Measurements from ENCODE around the gene RCAN2. TPM values are rescaled to one million over a fixed set of nuclear protein-coding genes. Genes with fewer than 3 reads are reported as not detected.
A peak's percentile ranks its signal among the peaks of the same experiment; 100 is the strongest.

RCAN2 gene
- total and polyA plus RNA-seq, 11 donors: 86.4 to 331 (median 311) TPM

DNA sequence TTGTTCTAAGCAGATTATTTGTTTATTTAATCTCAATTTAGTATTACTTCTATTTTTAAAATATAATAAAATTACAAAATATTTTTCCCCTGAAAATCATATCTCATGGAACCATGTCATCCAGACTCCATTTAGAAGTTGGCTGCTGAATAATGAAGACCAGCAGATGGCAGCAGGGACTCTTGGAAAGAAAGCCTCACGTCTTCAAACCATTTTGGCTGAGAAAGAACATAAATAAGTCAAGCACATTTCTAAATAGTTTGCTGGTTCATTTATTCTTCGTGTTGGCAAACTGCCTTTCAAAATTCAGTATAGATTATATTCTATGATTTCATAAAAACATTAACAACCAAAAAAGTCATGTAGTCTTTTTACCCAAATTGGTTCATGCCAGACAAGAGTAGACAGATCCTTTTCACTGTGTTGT, 71.7 kb downstream of the RCAN2 start:
- DNase-seq (peak in 4 of 5 donors; percentile 41 to 65 (median 54)), ATAC-seq (peak in 2 of 4 donors; percentile 55 to 58)
- Histone ChIP-seq H3K4me1 (peaks cover 0 to 37% (median 14%) of the 10 kb centered on the region in 12 donors), H3K9me3 (no peaks in the 10 kb centered on the region), H3K27me3 (no peaks in the 10 kb centered on the region), H3K4me3 (no peak overlapping the region), H3K36me3 (no peaks in the 10 kb centered on the region), H3K27ac (peak overlapping the region in 5 of 12 donors; percentile 11 to 61 (median 21))
- no peak for TF ChIP-seq POLR2A (IDR thresholded peaks at IDR 0.05)
- TF ChIP-seq, protein P1, sequence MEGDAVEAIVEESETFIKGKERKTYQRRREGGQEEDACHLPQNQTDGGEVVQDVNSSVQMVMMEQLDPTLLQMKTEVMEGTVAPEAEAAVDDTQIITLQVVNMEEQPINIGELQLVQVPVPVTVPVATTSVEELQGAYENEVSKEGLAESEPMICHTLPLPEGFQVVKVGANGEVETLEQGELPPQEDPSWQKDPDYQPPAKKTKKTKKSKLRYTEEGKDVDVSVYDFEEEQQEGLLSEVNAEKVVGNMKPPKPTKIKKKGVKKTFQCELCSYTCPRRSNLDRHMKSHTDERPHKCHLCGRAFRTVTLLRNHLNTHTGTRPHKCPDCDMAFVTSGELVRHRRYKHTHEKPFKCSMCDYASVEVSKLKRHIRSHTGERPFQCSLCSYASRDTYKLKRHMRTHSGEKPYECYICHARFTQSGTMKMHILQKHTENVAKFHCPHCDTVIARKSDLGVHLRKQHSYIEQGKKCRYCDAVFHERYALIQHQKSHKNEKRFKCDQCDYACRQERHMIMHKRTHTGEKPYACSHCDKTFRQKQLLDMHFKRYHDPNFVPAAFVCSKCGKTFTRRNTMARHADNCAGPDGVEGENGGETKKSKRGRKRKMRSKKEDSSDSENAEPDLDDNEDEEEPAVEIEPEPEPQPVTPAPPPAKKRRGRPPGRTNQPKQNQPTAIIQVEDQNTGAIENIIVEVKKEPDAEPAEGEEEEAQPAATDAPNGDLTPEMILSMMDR (IDR thresholded peaks at IDR 0.05): peak; percentile 64 to 89 (median 80)
- 1 to 3% (median 2%) methylated on average over 2 of the region's 2 CpGs for WGBS, 4 donors
- intact Hi-C loops (cut with DNase I): loop anchor here (2.0 to 10.0 kb wide), 15 partner anchors 71 to 633 kb away; partner anchors contain the start of genes RCAN2 (in 9 of the 10) and ADGRF1 (in 1 of the 10)

DNA sequence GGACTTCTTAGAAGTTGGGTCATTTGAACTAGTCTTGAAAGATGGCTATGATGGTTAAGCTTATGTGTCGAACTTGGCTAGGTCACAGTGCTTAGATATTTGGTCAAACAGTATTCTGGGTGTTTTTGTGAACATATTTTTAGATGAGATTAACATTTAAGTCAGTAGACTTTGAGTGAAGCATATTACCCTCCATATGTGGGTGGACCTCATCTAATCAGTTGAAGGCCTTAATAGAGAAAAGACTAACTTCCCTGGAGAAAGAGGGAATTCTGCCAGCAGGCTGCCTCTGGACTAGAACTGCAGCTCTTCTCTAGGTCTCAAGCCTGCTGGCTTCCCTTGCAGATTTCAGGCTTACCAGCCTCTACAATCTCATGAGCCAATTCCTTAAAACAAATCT, 76.9 kb downstream of the RCAN2 start:
- Histone ChIP-seq H3K4me3 (no peak overlapping the region), H3K4me1 (peaks cover 0 to 49% (median 21%) of the 10 kb centered on the region in 12 donors), H3K27me3 (no peaks in the 10 kb centered on the region), H3K27ac (no peak overlapping the region), H3K9me3 (no peaks in the 10 kb centered on the region), H3K36me3 (no peaks in the 10 kb centered on the region)
- ATAC-seq: no peak
- no peak for TF ChIP-seq POLR2A (IDR thresholded peaks at IDR 0.05)
- TF ChIP-seq, protein P1 (IDR thresholded peaks at IDR 0.05): no peak
- 0 to 100% (median 75%) methylated on average over 1 of the region's 1 CpG for WGBS, 4 donors
- no peak for DNase-seq
- intact Hi-C loops (cut with DNase I): loop anchor here (5.0 to 10.0 kb wide), 13 partner anchors 192 to 630 kb away; partner anchors contain the start of gene ADGRF1 (in 1 of the 10)

DNA sequence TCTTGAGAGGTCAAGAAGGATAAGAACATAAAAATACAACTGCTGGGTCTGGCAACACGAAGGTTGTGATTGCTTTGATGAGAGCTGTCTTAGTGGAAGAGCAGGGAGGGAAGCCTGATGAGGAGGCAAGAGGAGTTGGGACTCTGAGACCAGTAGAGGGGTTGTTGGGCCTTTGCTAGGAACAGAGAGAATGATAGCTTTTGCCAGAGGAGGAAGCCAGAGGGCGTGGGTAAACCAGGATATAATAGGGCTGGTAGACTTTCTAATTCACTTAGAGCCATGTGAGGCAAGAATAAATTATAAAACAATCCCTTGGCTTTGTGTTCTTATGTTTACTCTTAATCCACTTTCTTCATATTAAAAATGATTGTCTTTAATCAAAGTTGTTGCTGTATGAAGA, 78.6 kb downstream of the RCAN2 start:
- intact Hi-C loops (cut with DNase I): loop anchor here (5.0 to 10.0 kb wide), 13 partner anchors 190 to 632 kb away; partner anchors contain the start of gene ADGRF1 (in 1 of the 10)
- H3K4me1 ChIP-seq: peaks cover 0 to 65% (median 32%) of the 10 kb centered on the region in 12 donors
- no peaks in the 10 kb centered on the region for H3K27me3 ChIP-seq
- no peaks in the 10 kb centered on the region for H3K9me3 ChIP-seq
- whole genome bisulfite sequencing, 4 donors: 45 to 56% (median 52%) methylated on average over 2 of the region's 2 CpGs
- peak overlapping the region in 5 of 12 donors; percentile 35 to 63 (median 45) for H3K27ac ChIP-seq
- H3K36me3 ChIP-seq: no peaks in the 10 kb centered on the region
- no peak for DNase-seq
- TF ChIP-seq, protein P1 (IDR thresholded peaks at IDR 0.05): peak in 1 of 12 donors; percentile 9
- no peak for TF ChIP-seq POLR2A (IDR thresholded peaks at IDR 0.05)
- ATAC-seq: peak in 2 of 4 donors; percentile 21 to 28
- no peak overlapping the region for H3K4me3 ChIP-seq

DNA sequence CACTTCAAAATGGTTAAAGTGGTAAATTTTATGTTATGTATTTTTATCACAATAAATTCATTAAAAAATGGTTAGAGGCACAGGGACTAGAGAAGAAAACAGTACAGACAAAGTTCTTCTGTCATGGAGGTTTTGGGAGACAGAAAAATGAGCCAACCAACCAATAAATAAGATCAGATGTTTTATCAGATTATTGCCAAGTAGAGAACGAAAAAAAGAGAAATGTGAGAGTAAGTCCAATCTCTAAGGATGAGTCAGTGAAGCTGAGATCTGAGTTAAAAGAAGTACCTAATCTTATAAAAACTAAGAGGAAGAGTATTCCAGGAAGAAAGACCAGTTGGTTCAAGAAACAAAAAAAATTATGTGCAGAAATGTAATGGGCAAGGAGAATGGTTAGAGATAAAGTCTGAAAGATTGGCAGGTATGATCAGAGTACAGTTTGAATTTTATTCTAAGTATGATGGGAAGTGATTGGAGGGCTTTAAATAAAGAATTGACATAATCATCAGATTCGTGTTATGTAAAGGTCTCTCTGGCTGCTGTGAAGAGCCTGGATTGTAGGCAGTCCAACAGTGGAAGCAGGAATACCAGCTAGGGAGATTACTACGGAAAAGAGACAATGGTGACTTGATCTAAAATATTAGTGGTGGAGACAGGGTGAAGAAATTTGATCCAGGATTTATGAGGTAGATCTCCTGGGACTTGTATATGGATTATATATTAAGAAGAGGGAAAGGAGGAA, 79.6 kb downstream of the RCAN2 start:
- intact Hi-C loops (cut with DNase I): loop anchor here (1.0 to 10.0 kb wide), 16 partner anchors 189 to 633 kb away; partner anchors contain the start of gene ADGRF1 (in 1 of the 10)
- ATAC-seq: peak in 3 of 4 donors; percentile 48 to 69 (median 66)
- Histone ChIP-seq H3K9me3 (no peaks in the 10 kb centered on the region), H3K4me1 (peaks cover 3 to 69% (median 40%) of the 10 kb centered on the region in 12 donors), H3K36me3 (no peaks in the 10 kb centered on the region), H3K27ac (peak overlapping the region in 10 of 12 donors; percentile 4 to 63 (median 42)), H3K27me3 (no peaks in the 10 kb centered on the region), H3K4me3 (no peak overlapping the region)
- no peak for DNase-seq
- TF ChIP-seq, protein P1 (IDR thresholded peaks at IDR 0.05): no peak
- TF ChIP-seq POLR2A (IDR thresholded peaks at IDR 0.05): no peak
- 45 to 56% (median 49%) methylated on average over 3 of the region's 3 CpGs for WGBS, 4 donors

Data from heart left ventricle (tissue), 16 donors.